GM19397 (cell line): Measurements from ENCODE around the gene FBXO17.
"Not testable (repeated sequence)": the region's sequence is repeated elsewhere in the genome, so short reads cannot be mapped to it uniquely, and the experiment has no call there.

Experiments
- ATAC-seq: cut with Tn5 transposase; IDR thresholded peaks from one replicate; pipeline ENCODE4 v1.9.1; 2021; ENCODE audit warnings: mild to moderate bottlenecking, moderate library complexity; ENCODE audit not compliant: unreplicated experiment

FBXO17 gene

DNA sequence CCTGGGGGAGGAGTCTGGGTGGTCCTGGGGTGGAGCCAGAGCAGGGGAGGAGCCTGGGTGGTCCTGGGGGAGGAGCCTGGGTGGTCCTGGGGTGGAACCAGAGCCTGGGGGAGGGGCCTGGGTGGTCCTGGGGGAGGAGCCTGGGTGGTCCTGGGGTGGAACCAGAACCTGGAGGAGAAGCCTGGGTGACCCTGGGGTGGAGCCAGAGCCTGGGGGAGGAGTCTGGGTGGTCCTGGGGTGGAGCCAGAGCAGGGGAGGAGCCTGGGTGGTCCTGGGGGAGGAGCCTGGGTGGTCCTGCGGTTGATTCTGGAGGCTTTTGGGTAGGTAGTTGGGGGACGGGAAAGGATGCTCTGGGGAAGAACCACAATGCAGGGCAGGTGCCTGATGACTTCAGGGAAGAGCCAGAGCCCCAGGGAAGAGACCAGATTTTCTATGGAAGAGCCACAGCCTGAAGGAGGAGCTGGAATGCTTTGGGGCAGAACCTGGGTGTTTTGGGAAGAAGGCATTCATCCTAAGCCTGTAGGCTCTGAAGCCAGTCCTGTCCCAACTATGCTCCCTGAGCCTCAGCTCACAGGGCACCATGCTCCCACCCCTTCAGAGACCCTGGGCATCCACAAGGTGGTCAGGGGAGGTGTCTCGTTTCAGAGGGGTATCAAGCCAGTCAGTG lies 29.8 kb downstream of the FBXO17 start:
- ATAC-seq, result no peak

DNA sequence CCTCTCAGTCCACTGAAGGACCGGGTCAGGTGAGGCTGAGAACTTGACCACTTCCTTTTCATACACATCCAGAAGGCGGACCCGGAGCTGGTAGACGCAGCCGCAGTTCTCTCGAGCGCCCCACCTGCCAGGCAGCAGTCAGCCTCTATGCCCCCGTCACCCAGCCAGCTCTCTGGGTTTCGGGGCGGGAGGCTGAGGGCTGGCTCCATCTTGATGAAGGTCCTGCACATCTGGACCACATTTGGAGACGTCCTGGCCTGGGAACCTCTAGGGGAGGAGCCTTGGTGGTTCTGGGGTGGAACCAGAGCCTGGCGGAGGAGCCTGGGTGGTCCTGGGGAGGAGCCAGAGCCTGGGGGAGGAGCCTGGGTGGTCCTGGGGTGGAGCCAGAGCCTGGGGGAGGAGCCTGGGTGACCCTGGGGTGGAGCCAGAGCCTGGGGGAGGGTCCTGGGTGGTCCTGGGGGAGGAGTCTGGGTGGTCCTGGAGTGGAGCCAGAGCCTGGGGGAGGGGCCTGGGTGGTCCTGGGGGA lies 30.5 kb downstream of the FBXO17 start:
- no peak for ATAC-seq

DNA sequence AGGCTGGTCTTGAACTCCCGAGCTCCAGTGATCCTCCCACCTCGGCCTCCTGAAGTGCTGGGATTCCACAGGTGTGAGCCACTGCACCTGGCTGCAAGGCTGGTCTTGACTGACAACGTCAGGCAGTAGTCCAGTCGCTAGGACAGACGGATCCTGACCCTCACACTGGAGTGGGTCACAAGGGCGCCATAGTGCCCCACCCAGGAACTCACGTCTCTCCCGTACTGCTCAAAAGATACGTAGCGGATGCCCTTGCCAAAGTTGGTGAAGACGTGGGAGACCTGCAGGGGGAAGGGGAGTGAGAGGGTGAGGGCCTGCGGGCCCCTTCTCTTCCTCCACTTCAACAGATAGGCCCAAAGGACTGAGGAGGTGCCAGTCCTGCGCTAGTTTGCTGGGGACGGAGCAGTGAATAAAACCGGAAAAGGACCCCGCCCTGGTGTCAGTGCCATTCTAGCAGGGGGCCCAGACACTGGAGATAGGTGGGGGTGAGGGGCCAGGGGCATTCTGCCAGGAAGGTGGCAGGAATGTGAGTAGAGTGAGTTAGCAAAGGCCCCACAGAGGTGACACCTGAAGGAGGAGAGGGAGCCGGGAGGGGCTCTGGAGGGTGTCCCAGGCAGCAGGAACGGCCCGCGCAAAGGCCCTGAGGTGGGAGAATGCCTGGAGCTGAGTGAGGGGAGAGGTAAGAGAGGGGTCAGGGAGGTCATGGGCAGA lies 32.9 kb downstream of the FBXO17 start:
- no peak for ATAC-seq

DNA sequence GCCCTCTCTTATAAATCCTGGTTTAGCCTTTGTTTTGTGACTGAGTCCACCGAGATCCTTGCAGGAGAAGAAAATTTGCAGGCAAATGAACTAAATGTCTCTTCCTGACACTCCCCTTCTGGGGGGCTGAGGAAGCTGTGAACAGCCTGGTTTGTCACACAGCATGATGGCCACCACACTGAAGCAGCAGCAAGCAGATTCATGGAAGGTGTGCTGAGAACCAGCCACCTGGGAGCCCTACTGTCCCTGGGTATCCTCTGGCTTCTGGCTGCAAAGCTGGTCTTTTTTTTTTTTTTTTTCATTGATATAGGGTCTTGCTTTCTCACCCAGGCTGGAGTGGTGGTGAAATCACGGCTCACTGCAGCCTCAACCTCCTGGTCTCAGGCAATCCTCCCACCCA lies 33.6 kb downstream of the FBXO17 start:
- ATAC-seq, result no peak

DNA sequence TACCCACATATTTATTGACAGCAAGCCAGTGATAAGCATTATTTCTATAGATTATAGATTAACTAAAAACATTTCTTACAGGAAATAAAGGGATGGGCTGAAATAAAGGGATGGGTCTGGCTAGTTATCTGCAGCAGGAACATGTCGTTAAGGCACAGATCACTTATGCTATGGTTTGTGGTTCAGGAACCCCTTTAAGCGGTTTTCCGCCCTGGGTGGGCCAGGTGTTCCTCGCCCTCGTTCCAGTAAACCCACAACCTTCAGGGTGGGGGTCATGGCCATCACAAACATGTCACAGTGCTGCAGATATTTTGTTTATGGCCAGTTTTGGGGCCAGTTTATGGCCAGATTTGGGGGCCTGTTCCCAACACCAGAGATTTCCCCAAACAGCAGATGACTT lies 34.1 kb downstream of the FBXO17 start:
- ATAC-seq, result not testable (repeated sequence)

DNA sequence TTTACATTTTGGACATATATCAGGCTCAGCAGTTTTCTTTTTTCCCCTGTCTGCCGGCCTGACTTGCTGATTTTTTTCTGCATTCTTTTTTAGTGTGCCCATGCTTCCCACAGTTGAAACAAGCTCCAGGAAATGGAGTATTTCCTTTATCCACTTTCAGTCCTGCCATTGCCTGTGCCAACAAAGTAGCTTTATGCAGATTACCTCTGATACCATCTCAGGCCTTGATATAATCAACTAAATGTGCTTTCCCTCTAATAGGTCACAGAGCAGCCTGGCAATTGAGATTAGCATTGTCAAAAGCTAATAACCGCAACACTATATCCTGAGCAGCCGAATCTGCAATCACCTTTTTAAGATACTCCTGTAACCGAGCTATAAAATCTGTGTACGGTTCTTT lies 35.6 kb downstream of the FBXO17 start:
- no peak for ATAC-seq

DNA sequence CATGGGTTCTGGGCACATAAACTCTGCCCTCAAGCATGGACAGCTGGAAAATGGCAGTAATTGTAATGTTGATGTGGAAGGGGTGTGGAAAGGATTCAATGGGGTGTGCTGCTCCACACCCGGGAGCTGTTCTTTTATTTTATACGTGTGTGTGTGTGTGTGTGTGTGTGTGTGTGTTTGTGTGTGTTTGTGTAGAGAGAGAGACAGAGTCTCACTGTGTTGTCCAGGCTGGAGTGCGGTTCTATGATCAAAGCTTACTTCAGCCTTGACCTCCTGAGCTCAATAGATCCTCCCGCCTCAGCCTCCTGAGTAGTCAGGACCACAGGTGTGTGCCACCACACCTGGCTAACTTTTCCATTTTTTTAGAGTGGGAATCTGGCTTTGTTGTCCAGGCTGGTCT lies 42.0 kb downstream of the FBXO17 start:
- no peak for ATAC-seq

DNA sequence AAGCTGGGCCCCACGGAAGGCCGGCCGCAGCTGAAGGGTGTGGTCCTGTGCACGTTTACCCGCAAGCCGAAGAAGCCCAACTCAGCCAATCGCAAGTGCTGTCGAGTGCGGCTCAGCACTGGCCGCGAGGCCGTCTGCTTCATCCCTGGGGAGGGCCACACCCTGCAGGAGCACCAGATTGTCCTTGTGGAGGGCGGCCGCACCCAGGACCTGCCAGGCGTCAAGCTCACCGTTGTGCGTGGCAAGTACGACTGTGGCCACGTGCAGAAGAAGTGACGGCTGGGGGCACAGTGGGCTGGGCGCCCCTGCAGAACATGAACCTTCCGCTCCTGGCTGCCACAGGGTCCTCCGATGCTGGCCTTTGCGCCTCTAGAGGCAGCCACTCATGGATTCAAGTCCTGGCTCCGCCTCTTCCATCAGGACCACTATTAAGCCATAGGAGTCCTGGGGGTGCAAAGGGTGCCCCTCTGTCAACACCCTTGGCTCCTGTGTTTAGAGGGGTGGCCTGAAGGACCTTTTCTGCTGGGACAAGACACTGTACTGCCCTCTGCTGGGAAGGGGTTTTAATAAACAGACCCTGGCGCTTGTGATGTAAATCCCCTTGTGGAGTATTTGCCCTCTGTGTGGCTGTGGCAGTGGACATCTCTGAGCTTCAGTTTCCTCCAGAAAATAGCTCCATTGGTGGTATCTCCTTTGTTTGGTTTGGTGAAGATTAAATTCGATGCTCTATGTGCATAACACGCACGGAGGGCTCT lies 42.9 kb downstream of the FBXO17 start:
- no peak for ATAC-seq

DNA sequence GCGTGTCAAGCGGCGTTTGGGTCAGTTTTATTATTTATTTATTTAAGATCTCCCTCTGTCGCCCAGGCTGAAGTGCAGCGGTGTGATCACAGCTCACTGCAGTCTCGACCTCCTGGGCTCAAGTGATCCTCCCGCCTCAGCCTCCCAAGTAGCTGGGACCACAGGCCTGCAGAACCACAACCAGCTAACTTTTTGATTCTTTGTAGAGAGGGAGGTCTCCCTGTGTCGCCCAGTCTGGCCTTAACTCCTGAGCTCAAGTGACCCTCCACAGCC lies 44.1 kb downstream of the FBXO17 start:
- ATAC-seq, result no peak

DNA sequence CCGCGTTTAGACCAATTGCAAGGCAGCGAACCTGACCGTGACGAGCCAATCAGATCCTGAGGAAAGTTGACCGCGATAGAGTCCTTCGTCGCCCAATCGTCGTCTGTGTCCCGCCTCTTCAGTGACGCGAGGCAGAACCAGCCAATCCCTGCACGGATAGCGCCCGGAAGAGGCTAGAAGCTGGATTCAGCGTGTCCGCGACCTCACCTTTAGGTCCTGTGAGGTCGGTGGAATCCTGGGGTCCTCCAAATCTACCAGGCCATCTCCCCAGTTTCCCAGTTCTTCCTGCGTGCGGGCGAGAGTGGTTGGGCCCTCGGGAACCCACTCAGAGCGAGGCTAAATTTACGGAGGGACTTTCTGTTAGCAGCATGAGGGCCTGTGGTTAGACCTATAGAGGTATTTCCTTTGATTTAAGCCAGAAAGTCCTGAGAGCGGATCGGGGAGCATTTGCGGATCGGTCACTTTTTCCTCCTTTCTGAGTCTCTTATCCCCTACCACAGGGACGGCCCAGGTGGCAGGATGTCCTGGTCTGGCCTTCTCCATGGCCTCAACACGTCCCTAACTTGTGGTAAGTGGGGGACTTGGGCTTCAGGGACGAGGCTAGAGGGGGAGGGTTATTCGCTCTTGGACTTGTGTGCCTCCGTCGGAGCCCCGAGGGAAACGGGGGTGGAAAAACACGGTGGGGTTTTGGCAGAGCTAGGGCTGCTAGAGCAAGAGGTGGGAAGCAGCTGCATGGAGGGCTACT lies 44.6 kb downstream of the FBXO17 start, which contains the start of gene MRPS12:
TSS of gene MRPS12 (plus strand) at position 169 of the 745 bp plus-strand sequence. CDS start at position 520, 351 bp downstream.
- peak; percentile 89 for ATAC-seq

DNA sequence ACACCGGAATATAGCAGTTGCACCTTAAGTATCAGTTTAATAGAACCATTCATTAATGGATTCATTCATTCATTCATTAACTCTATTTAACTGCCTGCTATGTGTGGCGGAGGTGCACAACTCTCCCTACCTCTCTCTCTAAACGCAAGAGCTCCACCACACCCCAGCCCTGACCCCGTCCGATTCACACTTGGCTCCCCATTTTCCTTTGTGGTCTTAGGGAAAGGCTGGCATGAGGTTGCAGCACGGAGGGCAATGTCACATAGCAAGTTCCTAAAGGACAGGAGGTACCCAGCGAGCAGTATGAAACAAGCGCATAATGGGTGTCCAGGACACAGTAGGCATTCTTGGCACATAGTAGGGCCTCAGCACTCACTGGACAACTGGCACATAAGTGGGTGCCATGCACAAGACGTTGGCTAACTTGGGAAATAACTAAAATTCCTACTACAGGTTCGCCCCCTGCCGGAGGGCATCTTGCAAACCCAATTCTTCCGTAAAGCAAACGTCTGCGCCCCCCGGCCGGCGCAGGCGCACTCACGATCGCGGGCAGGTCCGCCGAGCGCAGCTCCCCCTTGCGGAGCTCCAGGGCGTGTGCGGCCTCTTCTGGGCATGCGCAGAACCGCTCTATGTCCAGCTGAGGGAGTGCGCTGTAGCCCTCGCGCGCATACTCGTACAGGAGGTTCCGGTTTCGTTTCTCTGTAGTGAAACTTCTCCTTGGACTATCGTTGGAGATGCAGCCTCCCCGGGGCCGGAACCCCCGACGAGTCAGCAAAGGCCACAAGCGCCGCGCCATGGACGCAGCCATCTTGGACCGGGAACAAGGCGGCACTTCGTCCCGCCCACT lies 45.4 kb downstream of the FBXO17 start, which contains the start of gene SARS2:
TSS of gene SARS2 (minus strand) at position 835 of the 847 bp plus-strand sequence. CDS start at position 808, 27 bp downstream.
- ATAC-seq, result peak; percentile 76

DNA sequence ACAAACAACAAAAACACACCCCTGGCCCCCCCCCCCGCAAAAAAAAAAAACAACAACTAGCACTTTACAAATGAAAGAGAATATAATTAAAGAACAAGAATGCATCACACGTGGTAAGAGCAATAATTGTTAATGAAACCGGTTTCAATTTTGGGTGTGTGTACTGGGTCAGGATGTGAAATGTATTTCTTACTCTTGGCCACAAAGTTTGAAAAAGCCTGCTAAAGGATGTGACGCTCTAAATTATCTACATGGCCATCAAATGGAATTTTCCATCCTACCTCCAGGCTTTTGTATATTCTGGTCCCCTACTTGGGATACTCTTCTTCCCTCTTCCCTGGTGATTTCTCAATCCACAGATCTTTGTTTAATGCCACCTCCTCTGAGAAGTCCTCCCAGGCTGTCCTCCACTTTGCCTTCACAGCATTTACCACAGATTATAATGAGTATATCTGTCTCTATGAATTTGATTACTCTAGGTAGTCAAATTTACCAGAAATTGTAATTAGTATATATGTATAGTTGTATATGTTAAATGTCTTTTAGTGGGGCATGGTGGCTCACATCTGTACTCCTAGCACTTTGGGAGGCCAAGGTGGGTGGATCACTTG lies 47.0 kb downstream of the FBXO17 start:
- no peak for ATAC-seq

DNA sequence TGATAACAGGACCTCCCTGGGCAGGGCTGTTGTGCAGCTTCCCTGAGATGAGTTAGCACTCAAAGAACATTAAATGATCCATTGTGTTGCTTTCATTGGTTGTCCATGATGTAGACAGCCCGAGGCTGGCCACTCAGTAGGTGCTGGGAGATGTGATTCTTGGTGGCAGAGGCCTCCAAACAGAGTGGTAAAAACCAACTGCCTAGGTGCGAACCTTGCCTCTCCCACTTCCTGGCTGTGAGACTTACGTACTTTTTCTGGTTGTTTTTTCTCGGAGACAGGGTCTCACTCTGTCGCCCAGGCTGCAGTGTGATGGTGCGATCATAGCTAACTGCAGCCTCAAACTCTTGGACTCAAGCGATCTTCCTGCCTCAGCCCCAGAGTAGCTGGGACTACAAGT lies 51.2 kb downstream of the FBXO17 start:
- no peak for ATAC-seq

DNA sequence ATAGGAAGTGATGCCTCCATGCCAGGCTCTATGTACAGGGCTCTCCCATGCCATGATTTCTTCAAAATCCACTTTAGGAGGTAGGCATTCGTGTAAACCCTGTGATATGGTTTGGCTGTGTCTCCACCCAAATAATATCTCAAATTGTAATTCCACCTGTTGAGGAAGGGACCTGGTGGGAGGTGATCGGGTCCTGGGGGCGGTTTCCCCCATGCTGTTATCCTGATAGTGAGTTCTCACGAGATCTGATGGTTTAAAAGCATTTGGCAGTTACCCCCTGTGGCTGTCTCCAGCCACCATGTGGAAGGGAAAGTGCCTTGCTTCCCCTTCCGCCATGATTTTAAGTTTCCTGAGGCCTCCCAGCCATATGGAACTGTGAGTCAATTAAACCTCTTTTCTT lies 53.1 kb downstream of the FBXO17 start:
- no peak for ATAC-seq

DNA sequence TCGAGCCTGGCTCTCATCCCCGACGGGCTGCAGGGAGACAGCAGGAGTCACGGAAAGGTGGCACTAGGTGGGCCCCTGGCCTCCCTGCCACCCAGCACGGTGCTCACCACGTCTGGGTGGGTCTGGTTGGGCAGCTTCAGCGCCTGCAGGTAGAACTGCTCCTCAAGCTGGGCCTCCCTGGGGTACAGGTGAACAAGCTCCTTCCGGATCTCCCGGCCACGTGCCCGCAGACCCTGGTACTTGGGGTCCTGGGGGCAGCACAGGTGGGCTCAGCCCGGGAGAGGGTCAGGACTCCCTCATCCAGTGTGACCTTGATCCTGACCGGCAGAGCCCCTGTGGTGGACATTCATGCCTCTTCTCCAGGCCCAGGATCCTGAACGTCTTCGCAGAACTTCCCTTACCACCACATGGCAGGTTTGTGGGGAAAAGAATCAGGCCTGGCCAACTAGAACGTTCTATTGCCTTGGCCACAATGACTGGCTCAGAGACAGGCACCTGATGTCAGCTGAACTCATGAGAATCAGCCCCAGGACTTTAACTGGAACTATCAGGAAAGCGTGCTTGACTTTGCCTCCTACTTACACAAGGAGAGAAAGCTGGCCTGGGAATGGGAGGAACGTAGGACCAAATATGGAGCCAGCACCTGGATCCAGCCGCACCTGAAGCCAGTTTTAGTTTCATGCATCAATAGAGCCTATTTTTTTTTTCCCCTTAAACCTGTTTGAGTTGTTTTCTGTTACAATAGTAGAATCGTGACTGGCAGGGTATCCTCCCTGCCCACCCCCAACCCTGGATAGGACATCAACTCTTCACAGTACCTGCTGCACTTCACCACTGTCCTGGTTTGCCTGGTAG lies 53.9 kb downstream of the FBXO17 start:
- ATAC-seq, result no peak

DNA sequence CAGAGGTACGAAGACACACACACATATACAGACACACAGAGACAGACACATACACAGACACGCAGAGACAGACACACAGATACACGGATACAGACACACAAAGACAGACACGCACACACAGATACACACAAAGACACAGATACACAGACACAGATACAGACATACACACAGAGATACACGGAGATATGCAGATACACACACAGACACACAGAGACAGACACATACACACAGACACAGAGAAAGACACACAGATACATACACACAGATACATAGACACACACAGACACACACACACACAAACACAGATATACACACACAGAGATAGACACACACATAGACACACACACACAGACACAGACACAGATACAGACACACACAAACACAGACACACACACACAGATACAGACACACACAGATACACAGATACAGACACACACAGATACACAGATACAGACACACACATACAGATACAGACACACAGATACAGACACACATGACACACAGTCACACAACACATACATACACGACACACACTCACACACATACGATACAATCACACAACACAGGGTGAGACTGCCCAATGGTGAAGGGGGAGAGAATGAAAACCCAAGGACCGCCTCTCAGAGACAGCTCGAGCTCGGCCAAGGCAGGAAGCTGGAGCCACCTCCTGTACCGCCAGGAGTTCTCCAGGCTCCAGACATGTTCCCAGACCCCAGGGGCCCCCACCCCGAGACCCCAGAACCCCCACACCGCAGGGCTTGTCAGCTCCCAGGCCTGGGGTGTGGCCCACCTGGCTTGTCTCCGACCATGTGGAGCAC lies 54.7 kb downstream of the FBXO17 start:
- no peak for ATAC-seq

DNA sequence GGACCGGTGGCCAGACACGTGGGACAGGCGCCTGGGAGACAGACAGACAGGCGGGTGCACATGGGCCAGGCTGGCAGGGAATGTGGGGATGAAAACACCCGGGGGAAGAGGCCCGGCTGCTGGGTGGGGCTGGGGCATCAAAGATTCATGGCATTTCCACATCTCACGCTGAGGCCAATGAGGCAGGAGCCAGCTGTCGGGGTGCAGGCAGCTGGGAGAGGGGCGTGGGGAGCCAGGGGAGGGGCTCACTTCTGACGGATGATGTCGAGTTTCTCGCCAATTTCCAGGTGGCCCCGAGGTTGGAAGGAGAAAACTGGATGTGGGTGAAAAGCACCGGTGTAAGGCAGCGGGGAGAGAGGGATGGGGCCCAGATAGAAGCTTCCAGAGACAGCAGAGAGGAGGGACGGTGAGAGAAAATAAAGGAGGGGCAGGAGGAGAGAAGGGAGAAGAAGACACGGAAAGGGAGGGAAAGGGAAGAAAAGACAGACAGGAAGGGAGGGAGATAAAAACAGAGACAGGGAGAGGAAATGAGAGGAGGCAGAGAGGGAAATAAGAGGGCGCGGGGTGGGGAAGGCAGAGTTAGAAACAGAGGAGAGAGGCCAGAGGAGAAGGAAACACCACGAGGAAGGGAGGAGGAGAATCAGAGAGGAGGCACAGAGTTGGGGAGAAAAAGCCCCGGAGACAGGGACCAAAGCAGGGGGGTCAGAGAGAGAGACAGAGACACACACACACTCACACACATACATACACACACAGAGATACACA lies 55.5 kb downstream of the FBXO17 start:
- ATAC-seq, result no peak
